Hematopoietic multipotent progenitor cell treated with erythropoietin and hydrocortisone succinate and interleukin-3 and kit ligand, for 8 days (in vitro differentiated cells): ENCODE data around the gene SOWAHB.

ENCODE experiments used
- DNase-seq: peaks from one replicate; pipeline ENCODE4 v3.0.0-alpha.2; 2015

The SOWAHB gene

GRCh38 chr4:76850010-76850441, 47.9 kb downstream of the SOWAHB start:
- DNase-seq, result no peak
